HG03175 (cell line): ENCODE data around the gene NUP50.

Experiments
- ATAC-seq: cut with Tn5 transposase; IDR thresholded peaks from one replicate; pipeline ENCODE4 v1.9.1; 2021; ENCODE audit warnings: mild to moderate bottlenecking, moderate library complexity; ENCODE audit not compliant: unreplicated experiment

Gene NUP50

GRCh38 chr22:45208696-45208992, 44.9 kb downstream of the NUP50 start:
- no peak for ATAC-seq

GRCh38 chr22:45208993-45209838, 45.5 kb downstream of the NUP50 start:
- ATAC-seq, result no peak

GRCh38 chr22:45210174-45210573, 46.4 kb downstream of the NUP50 start:
- no peak for ATAC-seq

GRCh38 chr22:45210577-45210976, 46.9 kb downstream of the NUP50 start:
- no peak for ATAC-seq

- ATAC-seq, result no peak
These were observed 47.3 kb downstream of the NUP50 start for GRCh38 chr22:45210991-45211390.

- ATAC-seq, result no peak
These were observed 47.7 kb downstream of the NUP50 start for GRCh38 chr22:45211435-45211834.

- ATAC-seq, result no peak
These were observed 48.1 kb downstream of the NUP50 start for GRCh38 chr22:45211848-45212247.

GRCh38 chr22:45212306-45212709, 48.6 kb downstream of the NUP50 start:
- no peak for ATAC-seq

- ATAC-seq, result no peak
These were observed 49.4 kb downstream of the NUP50 start for GRCh38 chr22:45212992-45213751.

- no peak for ATAC-seq
These were observed 52.6 kb downstream of the NUP50 start for GRCh38 chr22:45216133-45217003.

- no peak for ATAC-seq
These were observed 53.6 kb downstream of the NUP50 start for GRCh38 chr22:45217345-45217744.

- no peak for ATAC-seq
These were observed 54.1 kb downstream of the NUP50 start for GRCh38 chr22:45217806-45218205.

- ATAC-seq, result no peak
These were observed 55.3 kb downstream of the NUP50 start for GRCh38 chr22:45218976-45219375.

- no peak for ATAC-seq
These were observed 57.5 kb downstream of the NUP50 start for GRCh38 chr22:45221201-45221600.

- no peak for ATAC-seq
These were observed 59.8 kb downstream of the NUP50 start for GRCh38 chr22:45223304-45224117.

GRCh38 chr22:45224331-45224730, 60.6 kb downstream of the NUP50 start:
- no peak for ATAC-seq

- ATAC-seq, result no peak
These were observed 61.4 kb downstream of the NUP50 start for GRCh38 chr22:45224988-45225731.

- ATAC-seq, result no peak
These were observed 62.2 kb downstream of the NUP50 start for GRCh38 chr22:45225732-45226502.
